ENCODE measurements around the gene KPNA2.
"Not testable (repeated sequence)": the region's sequence is repeated elsewhere in the genome, so short reads cannot be mapped to it uniquely, and the experiment has no call there.

The KPNA2 gene

GRCh38 chr17:68020791-68021190, 14.7 kb upstream of the KPNA2 start:
- DNase-seq, result not testable (repeated sequence)

DNA sequence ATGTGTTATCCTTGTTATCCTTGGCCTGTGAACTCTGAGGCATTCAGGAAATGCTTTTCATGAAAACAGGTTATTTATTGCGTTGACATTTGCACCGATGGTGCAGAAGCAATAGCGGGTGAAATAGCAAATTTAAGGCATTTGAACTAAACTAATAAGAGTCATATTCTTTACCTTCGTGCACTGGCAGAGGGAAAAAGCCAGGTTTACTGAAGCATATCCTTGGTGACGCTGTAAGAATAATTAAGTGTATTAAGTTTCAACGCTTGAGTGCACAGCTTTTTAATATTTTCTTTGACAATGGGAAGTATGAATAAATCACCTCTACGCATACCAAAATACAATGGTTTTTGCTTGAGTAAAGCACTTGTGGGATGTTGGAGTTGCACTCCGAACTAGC, 13.6 kb upstream of the KPNA2 start:
- no peak for DNase-seq

GRCh38 chr17:68022547-68022946, 13.0 kb upstream of the KPNA2 start:
- DNase-seq, result not testable (repeated sequence)

DNA sequence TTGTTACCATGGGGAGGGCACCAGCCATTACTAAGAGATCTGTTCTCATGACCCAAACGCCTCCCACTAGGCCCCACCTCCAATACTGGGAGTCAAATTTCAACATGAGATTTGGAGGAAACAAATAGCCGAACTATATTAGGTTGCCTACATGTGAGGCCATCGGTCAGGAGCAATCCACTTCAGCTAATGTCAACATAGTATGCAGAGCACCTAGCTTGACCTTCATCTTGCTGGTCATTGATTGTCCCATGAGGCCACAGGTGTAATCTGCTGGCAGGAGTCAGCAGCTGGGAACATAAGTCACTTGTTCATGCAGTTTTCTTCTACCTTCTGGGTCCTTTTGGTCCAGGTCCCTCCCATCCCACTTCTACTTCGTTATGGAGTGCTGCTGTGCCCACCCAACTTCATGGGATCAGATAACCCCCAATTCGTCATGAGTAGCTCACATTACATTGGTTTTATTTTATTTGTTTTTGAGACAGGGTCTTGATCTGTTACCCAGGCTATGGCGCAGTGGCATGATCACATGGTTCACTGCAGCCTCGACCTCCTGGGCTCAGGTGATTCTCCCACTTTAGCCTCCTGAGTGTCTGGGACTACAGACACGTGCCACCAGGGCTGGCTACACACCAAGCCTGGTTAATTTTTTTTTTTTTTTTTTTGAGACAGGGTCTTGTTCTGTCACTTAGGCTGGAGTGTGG, 5.9 kb upstream of the KPNA2 start:
- no peak for DNase-seq

DNA sequence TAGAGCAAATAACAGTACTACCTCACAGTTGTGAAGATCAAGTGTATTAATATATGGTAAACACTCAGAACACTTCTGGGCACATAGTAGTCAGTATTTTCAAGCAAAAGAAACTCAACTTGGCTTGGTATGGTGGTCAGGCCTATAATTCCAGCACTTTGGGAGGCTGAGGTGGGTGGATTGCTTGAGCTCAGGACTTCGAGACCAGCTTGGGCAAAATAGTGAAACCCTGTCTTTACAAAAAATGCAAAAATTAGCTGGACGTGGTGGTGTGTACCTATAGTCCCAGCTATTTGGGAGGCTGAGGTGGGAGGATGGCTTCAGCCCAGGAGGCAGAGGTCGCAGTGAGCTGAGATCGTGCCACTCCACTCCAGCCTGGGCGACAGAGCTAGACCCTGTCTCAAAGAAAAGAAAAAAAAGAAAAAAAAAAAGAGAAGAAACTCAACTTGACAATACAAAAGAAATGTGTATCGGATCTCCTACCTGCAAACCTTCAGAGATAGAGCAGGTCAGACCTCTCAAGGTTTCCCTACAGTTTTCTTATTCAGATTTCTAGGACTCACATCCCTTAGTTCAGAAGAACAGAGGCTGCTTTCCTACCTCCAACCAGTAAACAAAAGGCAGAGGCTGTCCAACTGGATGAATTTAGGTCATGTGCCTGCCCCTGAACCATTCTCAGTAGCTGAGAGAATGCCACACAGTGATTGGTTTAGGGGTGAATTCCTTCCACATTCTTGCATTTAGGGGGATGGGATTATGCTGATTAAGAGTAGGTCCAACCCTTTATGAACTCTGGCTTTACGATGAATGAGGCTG, 1.7 kb upstream of the KPNA2 start:
- DNase-seq, result no peak

- DNase-seq, result no peak
These were observed 1.1 kb upstream of the KPNA2 start for GRCh38 chr17:68034452-68034776.

GRCh38 chr17:68035131-68035522, 408 bp upstream of the KPNA2 start:
- DNase-seq, result peak; percentile 80

DNA sequence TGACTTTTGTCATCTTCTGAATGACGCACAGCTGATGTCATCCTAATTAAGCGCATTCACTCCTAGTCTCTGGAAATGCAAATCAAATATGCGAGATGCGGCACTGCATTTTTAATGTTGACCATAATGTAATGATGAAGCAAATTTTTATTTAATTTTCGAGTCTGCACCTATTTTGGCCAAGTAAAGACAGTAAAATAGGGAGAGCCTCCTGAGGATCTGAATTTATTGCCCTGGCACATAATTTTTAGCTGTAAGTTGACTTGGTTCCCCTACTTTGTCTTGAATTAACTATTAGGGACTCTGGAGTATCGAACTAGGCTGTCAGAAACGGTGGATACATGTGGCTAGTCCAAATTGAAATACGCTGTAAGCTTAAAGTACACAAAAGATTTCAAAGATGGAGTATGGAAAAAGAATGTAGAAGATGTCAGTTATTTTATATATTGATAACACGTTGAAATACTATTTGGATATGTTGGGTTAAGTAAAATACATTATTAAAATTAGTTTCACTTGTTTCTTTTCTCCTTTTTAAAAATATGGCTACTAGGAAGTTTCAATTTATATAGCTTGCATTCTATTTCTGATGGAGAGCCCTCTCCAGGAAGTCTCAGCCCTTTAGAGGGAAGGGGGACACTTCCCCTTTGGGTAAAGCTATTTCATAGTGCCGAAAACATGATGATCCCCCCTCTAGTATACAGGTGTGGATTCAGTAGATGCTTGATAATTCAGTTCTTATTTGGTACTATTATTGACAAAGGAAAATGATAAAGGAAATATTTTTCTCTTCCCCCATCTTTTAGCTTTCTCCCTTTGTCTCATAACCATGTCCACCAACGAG, 991 bp downstream of the KPNA2 start:
- DNase-seq, result no peak

- no peak for DNase-seq
These were observed 11.8 kb downstream of the KPNA2 start for GRCh38 chr17:68047153-68047846.

- not testable (repeated sequence) for DNase-seq
These were observed 12.5 kb downstream of the KPNA2 start for GRCh38 chr17:68047890-68048542.

DNA sequence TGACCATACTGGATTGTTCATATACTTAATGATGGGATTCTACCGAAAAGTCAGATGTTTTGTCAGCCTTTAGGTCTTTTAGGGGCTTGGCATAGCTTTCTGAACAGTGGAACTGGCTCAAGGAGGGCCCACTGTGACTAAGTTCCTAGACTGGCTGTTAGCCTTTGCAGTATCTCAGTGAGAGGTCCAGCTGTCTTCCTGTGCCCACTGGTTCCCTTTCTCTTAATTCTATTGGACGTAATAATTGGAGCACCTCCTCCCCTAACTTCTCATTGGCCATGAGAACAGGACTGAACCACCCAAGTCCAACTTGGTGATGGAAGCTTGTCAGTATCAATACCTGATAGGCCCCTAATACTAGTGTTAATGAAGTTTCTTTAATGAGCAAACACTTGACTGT, 13.5 kb downstream of the KPNA2 start:
- DNase-seq, result no peak

DNA sequence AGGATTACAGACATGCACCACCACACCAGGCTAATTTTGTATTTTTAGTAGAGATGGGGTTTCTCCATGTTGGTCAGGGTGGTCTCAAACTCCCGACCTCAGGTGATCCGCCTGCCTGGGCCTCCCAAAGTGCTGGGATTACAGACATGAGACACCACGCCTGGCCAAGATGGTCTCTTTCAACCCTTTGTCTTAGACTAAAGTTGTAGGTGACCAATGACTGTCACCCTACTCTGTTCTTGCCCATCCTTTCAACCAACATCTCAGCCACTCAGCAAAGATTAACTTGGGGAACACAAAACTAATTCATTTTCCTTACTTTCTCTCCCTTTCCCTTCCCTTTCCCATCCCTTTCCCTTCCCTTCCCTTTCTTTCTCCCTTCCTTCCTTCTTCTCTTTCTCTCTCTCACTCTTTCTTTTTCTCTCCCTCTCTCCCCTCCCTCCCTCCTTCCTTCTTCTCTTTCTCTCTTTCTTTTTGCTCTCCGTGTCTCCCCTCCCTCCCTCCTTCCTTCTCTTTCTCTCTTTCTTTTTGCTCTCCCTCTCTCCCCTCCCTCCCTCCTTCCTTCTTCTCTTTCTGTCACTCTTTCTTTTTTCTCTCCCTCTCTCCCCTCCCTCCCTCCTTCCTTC, 14.4 kb downstream of the KPNA2 start:
- DNase-seq, result not testable (repeated sequence)

- DNase-seq, result not testable (repeated sequence)
These were observed 16.1 kb downstream of the KPNA2 start for GRCh38 chr17:68051321-68052312.

DNA sequence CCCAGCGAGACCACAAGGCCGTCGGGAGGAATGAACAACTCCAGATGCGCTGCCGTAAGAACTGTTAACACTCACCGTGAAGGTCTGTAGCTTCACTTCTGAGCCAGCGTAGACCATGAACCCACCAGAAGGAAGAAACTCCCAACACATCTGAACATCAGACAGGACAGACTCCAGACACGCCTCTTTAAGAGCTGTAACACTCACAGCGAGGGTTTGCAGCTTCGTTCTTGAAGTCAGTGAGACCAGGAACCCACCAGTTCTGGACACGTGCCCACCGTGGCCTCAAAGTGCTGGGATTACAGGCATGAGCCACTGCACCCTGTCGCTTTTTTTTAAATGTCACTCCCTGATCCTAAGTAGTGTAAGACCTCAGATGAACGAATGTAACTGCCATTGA, 17.3 kb downstream of the KPNA2 start:
- no peak for DNase-seq

- DNase-seq, result no peak
These were observed 17.9 kb downstream of the KPNA2 start for GRCh38 chr17:68053231-68054013.

- no peak for DNase-seq
These were observed 18.9 kb downstream of the KPNA2 start for GRCh38 chr17:68054296-68054900.

DNA sequence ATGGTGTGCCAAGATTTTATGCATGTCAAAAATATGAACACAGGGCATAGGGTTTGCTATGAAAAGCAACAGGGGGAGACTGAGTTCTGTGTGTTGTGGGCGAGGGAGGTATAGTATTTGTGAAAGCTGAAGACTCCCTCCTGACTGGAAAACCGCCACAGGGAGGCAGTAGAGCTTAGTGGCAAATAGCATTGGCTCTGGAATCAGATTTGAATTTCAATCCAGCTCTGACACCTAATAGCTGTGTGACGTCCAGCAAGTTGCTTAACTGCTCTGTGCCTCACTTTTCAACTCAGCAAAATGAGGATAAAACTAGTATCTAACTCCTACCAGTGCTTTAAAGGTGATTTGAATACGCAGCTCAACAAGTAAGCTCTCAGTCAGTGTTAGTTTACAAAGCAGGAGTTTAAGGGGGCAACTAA, 22.0 kb downstream of the KPNA2 start:
- DNase-seq, result peak; percentile 13

- DNase-seq, result no peak
These were observed 24.8 kb downstream of the KPNA2 start for GRCh38 chr17:68060336-68060735.
